Ureter (tissue), 1 donor: ENCODE measurements around the gene GARIN1A. TPM values are rescaled to one million over a fixed set of nuclear protein-coding genes. Genes with fewer than 3 reads are reported as not detected.
"Not testable (repeated sequence)": the region's sequence is repeated elsewhere in the genome, so short reads cannot be mapped to it uniquely, and the experiment has no call there.

Source experiments
- DNase-seq: peaks from one replicate; pipeline ENCODE4 v3.0.0-alpha.2; 2020; ENCODE audit warnings: low spot score
- total RNA-seq: library from RNA; stranded (reverse); gene quantifications from one replicate; pipeline ENCODE4 v1.2.4, GENCODE V29; 2023
- donor health status: DM: yes; HTN: yes; CAD: no.

Gene GARIN1A
- 6.4 TPM for total RNA-seq

DNA sequence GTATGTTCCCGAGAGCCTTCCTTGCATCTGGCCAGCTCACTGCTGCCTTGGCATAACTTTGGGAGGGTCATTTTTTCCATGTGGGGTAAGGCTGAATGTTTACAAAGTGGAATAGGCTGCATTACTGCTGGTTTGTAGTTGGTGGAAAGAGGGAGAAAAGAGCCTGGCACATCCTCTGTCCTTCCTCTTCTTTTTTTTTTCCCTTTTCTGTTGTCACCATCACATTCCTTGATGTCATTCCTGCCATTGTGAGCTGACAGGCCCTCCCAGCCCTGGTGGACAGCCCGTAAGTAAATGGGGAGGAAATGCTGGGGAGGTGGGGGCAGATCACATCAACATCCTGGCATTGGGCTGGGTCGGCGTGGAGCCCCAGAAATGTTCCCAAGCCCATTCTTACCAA lies at the start of gene GARIN1A:
TSS of gene GARIN1A (plus strand) at position 301 of the 400 bp plus-strand sequence. CDS start 106 bp downstream, outside the sequence.
- no peak for DNase-seq

- not testable (repeated sequence) for DNase-seq
Measured at GRCh38 chr7:128627124-128627523, 45.0 kb upstream of the GARIN1A start.

GRCh38 chr7:128633915-128634314 lies 38.2 kb upstream of the GARIN1A start:
- DNase-seq = not testable (repeated sequence)

GRCh38 chr7:128645206-128645605 lies 26.9 kb upstream of the GARIN1A start:
- not testable (repeated sequence) for DNase-seq

DNA sequence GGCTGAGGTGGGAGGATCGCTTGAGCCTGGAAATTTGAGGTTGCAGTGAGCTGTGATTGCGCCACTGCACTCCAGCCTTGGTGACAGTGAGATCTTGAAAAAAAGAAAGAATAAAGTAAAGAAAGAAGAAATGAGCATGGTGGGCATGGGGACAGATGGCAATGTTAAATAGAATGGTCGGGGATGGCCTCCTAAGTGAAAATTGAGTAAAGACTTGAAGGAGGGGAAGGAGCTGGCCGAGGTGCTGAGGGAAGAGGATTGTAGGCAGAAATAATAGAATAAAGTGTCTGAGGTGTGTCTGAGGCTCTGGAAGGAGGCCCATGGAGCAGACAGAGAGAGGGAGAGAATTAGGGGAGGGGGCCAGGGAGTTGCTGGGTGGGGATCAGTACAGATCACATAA lies 26.2 kb upstream of the GARIN1A start:
- DNase-seq = not testable (repeated sequence)

GRCh38 chr7:128646877-128647276 lies 25.2 kb upstream of the GARIN1A start:
- not testable (repeated sequence) for DNase-seq

DNA sequence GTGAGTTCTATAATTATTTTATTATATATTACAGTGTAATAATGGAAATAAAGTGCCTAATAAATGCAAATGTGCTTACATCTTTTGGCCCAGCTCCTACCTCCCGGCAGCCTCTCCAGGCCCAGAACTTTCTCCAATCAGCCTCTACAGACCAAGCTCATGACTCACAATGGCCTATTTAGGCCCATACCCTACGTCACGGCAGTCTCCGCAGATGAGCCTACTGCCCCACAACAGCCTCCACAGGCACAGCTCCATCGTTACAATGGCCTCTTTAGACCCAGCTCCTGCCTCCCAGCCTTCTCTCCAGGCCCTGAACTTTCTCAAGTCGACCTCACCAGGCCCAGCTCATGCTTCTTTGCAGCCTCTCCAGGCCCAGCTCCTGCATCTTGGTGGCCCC lies 21.0 kb upstream of the GARIN1A start:
- not testable (repeated sequence) for DNase-seq

DNA sequence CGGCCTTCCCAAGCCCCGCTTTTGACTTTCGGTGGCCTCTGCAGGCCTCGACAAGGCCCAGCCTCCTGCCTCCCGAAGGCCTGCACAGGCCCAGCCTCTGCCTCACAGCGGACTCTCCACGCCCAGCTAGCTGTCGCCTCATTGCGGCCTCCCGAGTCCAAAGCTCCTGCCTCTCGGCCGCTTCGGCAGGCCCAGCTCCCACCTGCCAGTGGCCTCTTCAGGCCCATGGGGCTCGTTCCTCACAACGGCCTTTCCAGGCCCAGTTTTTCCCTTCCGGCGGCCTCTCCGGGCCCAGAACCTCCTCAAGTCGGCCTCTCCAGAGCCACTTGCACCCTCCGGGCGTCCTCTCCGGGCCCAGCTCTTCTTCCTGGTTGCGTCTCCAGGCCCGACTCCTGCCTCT lies 19.5 kb upstream of the GARIN1A start:
- DNase-seq = not testable (repeated sequence)

GRCh38 chr7:128653197-128653596 lies 18.9 kb upstream of the GARIN1A start:
- DNase-seq = not testable (repeated sequence)

GRCh38 chr7:128654080-128654479 lies 18.0 kb upstream of the GARIN1A start:
- DNase-seq = not testable (repeated sequence)

DNA sequence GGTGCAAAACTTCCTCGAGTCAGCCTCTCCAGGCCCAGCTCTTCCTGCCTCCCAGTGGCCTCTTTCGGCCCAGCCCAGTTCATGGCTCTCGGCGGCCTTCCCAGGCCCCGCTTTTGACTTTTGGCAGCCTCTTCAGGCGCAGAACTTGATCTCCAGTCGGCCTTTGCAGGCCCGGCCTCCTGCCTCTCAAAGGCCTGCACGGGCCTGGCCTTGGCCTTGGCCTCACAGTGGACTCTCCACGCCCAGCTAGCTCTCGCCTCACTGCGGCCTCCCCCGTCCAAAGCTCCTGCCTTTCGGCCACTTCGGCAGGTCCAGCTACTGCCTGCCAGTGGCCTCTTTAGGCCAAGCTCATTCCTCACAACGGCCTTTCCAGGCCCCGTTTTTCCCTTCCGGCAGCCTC lies 17.6 kb upstream of the GARIN1A start:
- DNase-seq = not testable (repeated sequence)

DNA sequence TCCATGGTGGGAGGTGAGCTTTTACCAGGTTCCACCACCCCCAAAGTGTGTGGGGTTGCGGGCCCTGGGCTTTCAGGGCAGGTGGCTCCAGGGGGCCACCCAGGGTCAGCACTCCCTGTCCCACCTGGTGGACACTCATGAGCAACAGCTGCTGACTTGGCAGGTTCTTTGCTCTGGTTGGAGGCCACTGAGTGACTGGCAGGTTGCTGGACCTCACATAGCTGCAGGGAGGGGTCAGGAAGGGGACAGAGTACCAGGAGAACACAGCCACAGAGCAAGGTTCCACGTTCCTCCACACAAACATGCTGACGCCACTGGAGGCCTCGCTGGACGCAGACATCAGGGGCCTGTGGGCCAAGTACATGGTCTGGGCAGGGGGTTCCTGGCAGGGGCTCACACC lies 13.7 kb upstream of the GARIN1A start:
- not testable (repeated sequence) for DNase-seq

- DNase-seq = no peak
Measured at GRCh38 chr7:128660596-128660995, 11.5 kb upstream of the GARIN1A start.

- DNase-seq = no peak
Measured at GRCh38 chr7:128661446-128661845, 10.6 kb upstream of the GARIN1A start.

DNA sequence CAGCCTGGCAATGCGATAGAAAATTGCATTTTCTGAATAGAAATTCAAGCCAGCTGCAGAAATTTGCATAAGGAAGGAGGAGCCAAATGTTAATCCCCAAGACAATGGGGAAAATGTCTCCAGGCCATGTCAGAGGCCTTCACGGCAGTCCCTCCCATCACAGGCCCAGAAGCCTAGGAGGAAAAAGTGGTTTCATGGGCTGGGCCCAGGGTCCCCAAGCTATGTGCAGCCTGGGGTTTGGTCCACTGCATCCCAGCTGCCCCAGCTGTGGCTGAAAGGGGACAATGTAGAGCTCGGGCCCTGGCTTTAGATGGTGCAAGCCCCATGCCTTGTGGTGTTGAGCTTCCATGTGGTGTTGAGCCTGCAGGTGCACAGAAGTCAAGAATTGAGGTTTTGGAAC lies 10.0 kb upstream of the GARIN1A start:
- no peak for DNase-seq

DNA sequence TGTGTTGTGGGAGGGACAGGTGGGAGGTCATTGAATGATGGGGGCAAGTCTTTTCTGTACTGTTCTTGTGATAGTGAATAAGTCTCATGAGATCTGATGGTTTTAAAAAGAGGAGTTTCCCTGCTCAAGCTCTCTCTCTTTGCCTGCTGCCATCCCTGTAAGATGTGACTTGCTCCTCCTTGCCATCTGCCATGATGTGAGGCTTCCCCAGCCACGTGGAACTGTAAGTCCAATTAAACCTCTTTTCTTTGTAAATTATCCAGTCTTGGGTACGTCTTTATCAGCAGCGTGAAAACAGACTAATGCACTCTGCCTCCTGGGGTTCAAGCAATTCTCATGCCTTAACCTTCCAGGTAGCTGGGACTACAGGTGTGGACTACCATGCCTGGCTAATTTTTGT lies 8.9 kb upstream of the GARIN1A start:
- not testable (repeated sequence) for DNase-seq

DNA sequence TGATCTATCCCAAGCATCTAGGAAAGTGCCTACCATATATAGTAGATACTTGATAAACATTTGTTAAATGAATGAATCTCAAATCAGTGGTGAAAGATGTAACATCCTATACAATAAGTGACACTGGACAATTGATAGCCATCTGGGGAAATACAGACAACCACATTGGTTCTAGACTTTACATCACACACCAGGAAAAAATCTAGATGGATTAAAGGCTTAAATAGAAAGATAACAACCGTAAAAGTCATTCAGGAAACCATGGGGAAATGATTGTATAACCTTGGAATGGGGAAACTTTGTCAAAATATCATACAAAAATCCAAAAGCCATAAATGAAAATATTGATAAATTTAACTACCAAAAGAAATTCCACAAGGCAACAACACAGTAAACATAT lies 7.0 kb upstream of the GARIN1A start:
- no peak for DNase-seq

GRCh38 chr7:128666200-128666599 lies 5.9 kb upstream of the GARIN1A start:
- no peak for DNase-seq

DNA sequence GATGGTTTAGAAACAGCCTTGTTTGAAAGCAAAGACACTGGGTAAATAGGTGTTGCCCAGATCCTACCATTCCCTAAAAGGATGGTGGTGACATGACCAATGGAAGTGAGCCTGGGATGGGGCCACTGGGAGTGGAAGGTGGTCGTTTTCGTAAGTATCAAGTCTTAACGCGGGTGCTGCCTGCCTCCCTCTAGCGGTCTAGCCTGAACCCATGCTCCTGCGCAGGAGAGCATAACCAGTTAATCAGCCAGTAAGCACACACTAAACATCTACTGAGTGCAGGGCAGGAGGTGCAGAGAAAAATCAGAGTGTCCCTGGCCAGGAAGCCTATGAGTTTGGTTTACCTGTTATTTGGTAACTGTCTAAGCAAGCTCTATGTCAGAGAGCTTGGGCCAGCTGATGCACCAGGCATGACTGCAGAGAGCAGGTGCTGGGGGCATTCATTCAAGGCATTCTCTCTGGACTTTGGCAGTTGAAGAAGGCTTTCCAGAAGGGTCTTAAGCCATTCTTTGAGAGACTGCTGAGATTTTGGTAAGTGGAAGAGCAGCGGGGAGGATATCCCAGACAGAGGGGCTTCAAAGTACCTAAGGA lies 930 bp downstream of the GARIN1A start:
- no peak for DNase-seq

- DNase-seq = no peak
Measured at GRCh38 chr7:128673571-128673970, 1.5 kb downstream of the GARIN1A start.

DNA sequence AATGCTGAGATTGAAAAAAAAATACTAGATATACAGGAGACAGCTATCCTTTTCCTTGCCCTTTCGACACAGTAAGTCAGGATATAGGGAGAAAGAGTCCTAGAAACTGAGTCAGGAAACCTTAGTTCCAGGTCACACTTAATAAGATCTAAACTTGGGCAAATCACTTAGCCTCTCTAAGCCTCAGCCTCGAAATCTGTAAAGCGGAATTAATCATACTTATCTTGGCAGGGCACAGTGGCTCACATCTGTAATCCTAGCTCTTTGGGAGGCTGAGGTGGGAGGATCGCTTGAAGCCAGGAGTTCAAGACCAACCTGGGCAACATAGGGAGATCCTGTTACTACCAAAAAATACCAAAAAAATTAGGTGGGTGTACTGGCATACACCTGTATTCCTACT lies 4.6 kb downstream of the GARIN1A start:
- DNase-seq = no peak

DNA sequence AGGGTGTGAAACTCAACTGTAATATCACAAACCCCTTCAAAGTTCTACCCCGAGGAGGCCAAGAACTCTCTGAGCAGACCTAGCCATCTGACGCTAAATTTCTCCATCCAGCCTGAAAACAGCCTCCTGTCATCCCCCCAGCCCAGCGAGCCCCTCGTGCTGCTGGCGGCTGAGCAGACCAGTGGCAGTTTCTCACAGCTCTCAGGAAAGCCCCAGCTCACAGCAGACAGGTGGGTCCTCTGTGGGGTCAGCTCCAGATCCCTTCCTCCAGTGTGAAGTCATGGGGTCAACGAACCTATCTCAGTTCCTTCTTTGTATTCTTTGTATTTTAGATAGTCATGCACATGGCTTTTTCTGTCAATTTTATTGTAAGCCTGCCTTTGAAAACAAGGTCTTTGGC lies 7.8 kb downstream of the GARIN1A start:
- DNase-seq = no peak

- no peak for DNase-seq
Measured at GRCh38 chr7:128681794-128682537, 9.9 kb downstream of the GARIN1A start.
